GM20000 (cell line): ENCODE measurements around the gene ATG4A.

Experiments used
- DNase-seq: peaks from one replicate; pipeline ENCODE4 v3.0.0; 2012; ENCODE audit warnings: low spot score
- CTCF ChIP-seq: IDR thresholded peaks from 2 replicates; pipeline ENCODE4 v1.5.1; 2012; ENCODE audit warnings: mild to moderate bottlenecking, control low read depth; ENCODE audit errors: extremely low read depth, missing control alignments

ATG4A gene

GRCh38 chrX:108159028-108159670 lies 67.6 kb downstream of the ATG4A start:
- TF ChIP-seq CTCF, result no peak
- DNase-seq, result no peak

GRCh38 chrX:108160309-108160708 lies 68.7 kb downstream of the ATG4A start:
- DNase-seq, result no peak
- no peak for TF ChIP-seq CTCF

- no peak for TF ChIP-seq CTCF
Observed at GRCh38 chrX:108162265-108162664, 70.7 kb downstream of the ATG4A start.

GRCh38 chrX:108163333-108164082 lies 71.9 kb downstream of the ATG4A start:
- DNase-seq, result no peak
- TF ChIP-seq CTCF, result no peak

More at GRCh38 chrX:108162265-108162664, 70.7 kb downstream of the ATG4A start:
- no peak for DNase-seq

- DNase-seq, result no peak
- TF ChIP-seq CTCF, result no peak
Observed at GRCh38 chrX:108165383-108166111, 74.0 kb downstream of the ATG4A start.

GRCh38 chrX:108167211-108167872 lies 75.8 kb downstream of the ATG4A start:
- DNase-seq, result no peak
- TF ChIP-seq CTCF, result no peak
